GM21723 (cell line): ENCODE measurements around the gene TMEM132C.
"Not testable (repeated sequence)": the region's sequence is repeated elsewhere in the genome, so short reads cannot be mapped to it uniquely, and the experiment has no call there.

Experiments
- ATAC-seq: cut with Tn5 transposase; IDR thresholded peaks from one replicate; pipeline ENCODE4 v1.9.1; 2021; ENCODE audit warnings: mild to moderate bottlenecking, moderate library complexity; ENCODE audit not compliant: unreplicated experiment

TMEM132C gene

DNA sequence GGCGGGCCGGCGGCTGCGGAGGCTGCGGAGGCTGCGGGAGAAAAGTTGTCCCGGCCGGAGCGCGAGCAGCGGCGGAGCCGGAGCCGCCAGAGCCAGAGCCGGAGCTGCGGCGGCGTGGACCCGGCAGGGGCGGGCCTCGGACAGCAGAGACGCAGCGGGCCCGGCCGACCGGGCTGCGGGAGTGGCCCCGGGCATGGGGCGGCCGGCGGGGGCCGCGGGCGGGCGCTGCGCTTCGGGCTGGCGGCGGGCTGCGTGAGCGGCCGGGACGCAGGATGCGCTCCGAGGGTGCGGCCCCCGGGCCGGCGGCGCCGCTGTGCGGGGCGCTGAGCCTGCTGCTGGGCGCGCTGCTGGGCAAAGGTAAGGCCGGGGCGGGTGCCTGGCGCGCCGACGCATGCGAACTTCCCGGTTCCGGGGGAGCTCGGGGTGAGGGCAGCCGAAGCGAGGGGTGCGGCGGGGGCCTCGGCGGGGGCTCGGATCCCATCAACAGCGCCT is at the start of gene TMEM132C:
TSS of gene TMEM132C (plus strand) at position 40 of the 492 bp plus-strand sequence. CDS start at position 273, 233 bp downstream.
- no peak for ATAC-seq

GRCh38 chr12:128224226-128224625 is 42.7 kb upstream of the TMEM132C start:
- ATAC-seq: no peak

GRCh38 chr12:128228581-128228980 is 38.4 kb upstream of the TMEM132C start:
- ATAC-seq: no peak

DNA sequence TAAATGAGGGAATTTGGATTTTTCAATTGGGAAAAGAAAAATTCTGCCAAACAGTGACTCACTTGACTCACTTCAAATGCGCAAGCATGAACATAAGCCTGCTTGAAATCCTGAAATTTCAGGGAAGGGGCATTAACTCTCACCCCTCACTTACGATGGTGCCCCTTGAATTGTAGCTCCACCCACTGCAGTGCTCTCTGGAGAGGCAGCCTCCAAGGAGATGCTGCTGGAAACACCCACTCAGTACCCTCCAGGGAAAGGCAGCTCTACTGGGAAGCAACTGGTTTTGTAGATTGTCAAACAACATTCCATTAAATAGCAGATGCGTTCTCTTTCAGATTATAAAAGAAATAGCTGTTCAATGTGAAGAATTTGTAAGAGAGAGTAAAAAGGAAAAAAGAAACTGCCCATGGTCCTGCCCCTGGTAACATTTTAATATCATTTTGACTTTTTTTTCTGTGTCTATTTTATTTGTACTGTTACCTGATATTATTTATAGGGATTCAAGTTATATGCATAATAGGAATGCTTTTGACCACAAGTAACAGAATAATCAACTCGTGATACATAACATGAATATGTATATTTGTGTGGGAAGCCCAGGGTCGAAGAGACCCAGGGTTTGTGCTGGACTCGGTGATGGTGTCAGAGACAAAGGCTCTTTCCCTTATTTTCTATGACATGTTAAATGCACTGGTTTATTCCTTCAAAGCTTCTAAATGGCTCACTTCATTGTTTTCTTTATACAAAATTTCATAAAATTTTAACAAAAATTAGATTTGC is 31.1 kb upstream of the TMEM132C start:
- no peak for ATAC-seq

GRCh38 chr12:128236525-128236924 is 30.4 kb upstream of the TMEM132C start:
- ATAC-seq: no peak

- no peak for ATAC-seq
These were observed 26.2 kb upstream of the TMEM132C start for GRCh38 chr12:128240745-128241144.

GRCh38 chr12:128245121-128245520 is 21.8 kb upstream of the TMEM132C start:
- ATAC-seq: no peak

GRCh38 chr12:128245905-128246304 is 21.1 kb upstream of the TMEM132C start:
- no peak for ATAC-seq

- ATAC-seq: no peak
These were observed 16.9 kb upstream of the TMEM132C start for GRCh38 chr12:128250096-128250495.

GRCh38 chr12:128253829-128254228 is 13.1 kb upstream of the TMEM132C start:
- not testable (repeated sequence) for ATAC-seq

- no peak for ATAC-seq
These were observed 8.0 kb upstream of the TMEM132C start for GRCh38 chr12:128258866-128259555.

GRCh38 chr12:128259556-128260070 is 7.4 kb upstream of the TMEM132C start:
- no peak for ATAC-seq

DNA sequence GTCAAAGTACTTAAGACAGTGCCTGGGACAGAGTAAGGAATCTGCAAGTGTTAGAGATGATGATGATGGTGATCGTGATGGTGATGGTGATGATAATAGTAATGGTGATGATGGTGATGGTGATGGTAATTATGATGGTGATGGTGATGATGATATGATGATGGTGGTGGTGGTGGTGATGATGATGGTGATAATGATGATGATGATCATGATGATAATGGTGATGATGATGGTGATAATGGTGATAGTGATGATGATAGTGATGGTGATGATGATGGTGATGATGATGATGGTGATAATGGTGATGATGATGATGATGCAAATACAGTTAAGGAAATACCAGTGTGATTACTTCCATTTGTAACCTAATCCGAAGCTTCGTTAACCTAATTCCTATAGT is 5.2 kb upstream of the TMEM132C start:
- ATAC-seq: no peak

GRCh38 chr12:128265566-128265965 is 1.4 kb upstream of the TMEM132C start:
- no peak for ATAC-seq

- ATAC-seq: no peak
These were observed 884 bp upstream of the TMEM132C start for GRCh38 chr12:128266086-128266485.

- ATAC-seq: no peak
These were observed 334 bp upstream of the TMEM132C start for GRCh38 chr12:128266541-128267130.

- no peak for ATAC-seq
These were observed 845 bp downstream of the TMEM132C start for GRCh38 chr12:128267651-128268378.

DNA sequence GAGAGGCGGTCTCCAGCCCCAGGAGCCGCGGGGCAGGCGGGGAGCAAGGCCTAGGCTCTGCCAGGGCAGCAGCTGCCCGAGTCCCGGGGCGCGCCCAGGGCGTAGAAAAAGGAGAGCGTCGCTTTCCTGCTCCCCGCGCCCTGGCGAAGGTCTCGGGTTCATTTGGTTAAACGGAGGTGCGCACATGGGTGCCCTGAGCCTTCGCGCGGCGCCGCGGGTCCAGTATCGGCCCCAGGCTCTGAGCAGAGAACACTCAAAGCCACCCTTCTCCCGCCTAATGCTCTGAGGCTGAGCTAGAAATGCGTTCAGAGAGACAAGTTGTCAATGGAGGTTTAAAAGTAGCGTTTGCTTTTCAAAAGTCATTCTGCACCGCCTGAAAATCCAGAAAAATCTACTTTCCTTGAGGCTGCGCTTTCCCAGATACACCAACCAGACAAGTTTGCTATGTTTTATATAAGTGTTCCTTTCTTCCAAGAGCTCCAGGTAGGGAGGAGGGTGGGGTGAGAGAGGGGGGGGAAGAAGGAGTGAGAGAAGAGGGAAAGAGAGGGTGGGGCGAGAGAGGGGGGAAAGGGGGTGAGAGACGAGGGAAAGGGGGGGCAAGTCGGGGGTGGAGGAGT is 1.5 kb downstream of the TMEM132C start:
- ATAC-seq: no peak

GRCh38 chr12:128269181-128269591 is 2.2 kb downstream of the TMEM132C start:
- no peak for ATAC-seq

GRCh38 chr12:128276471-128276870 is 9.5 kb downstream of the TMEM132C start:
- ATAC-seq: no peak
